Activated T-cell treated with anti-CD3 and anti-CD28 coated beads, Interleukin-2, amount 50 U/mL, for 24 hours (primary cell): Measurements from ENCODE around the gene TIMP4.
A peak's percentile ranks its signal among the peaks of the same experiment; 100 is the strongest.

Source experiments
- DNase-seq: peaks from one replicate; pipeline ENCODE4 v3.0.0-alpha.2; 2020
- H3K27ac Mint-ChIP-seq: 2 replicates; pipeline ENCODE4 v1.8.0; 2020; ENCODE audit warnings: mild to moderate bottlenecking, mixed read lengths
- H3K27me3 Mint-ChIP-seq: 2 replicates; pipeline ENCODE4 v1.8.0; 2020; ENCODE audit warnings: mixed read lengths
- H3K36me3 Mint-ChIP-seq: 2 replicates; pipeline ENCODE4 v1.8.0; 2020; ENCODE audit warnings: low read depth, mixed read lengths
- H3K4me1 Mint-ChIP-seq: 2 replicates; pipeline ENCODE4 v1.8.0; 2020; ENCODE audit warnings: low read depth, mixed read lengths
- H3K4me3 Mint-ChIP-seq: 2 replicates; pipeline ENCODE4 v1.8.0; 2020; ENCODE audit warnings: mild to moderate bottlenecking, moderate library complexity, mixed read lengths
- H3K9me3 Mint-ChIP-seq: 2 replicates; pipeline ENCODE4 v1.8.0; 2020; ENCODE audit warnings: mixed read lengths

The TIMP4 gene

GRCh38 chr3:12158387-12159226, at the start of gene TIMP4:
Gene TIMP4 (minus strand): TSS chr3:12158912. CDS start chr3:12158840, 72 bp downstream.
- H3K4me1 Mint-ChIP-seq, result peaks cover 9% of the 10 kb centered on the region
- H3K27ac Mint-ChIP-seq, result no peak within 1 kb of the TSS
- no peaks in the 10 kb centered on the region for H3K36me3 Mint-ChIP-seq
- H3K4me3 Mint-ChIP-seq, result no peak within 1 kb of the TSS
- H3K27me3 Mint-ChIP-seq, result peaks cover 26% of the 10 kb centered on the region
- no peaks in the 10 kb centered on the region for H3K9me3 Mint-ChIP-seq
- no peak for DNase-seq

GRCh38 chr3:12205171-12205570, 46.5 kb upstream of the TIMP4 start:
- Mint-ChIP-seq H3K9me3 (no peaks in the 10 kb centered on the region), H3K27me3 (peaks cover 28% of the 10 kb centered on the region), H3K4me1 (no peaks in the 10 kb centered on the region), H3K27ac (no peak overlapping the region), H3K4me3 (no peak overlapping the region), H3K36me3 (no peaks in the 10 kb centered on the region)
- DNase-seq, result no peak

- H3K9me3 Mint-ChIP-seq, result no peaks in the 10 kb centered on the region
- H3K27ac Mint-ChIP-seq, result no peak overlapping the region
- DNase-seq, result no peak
- H3K27me3 Mint-ChIP-seq, result peaks cover 23% of the 10 kb centered on the region
- no peak overlapping the region for H3K4me3 Mint-ChIP-seq
- H3K4me1 Mint-ChIP-seq, result peaks cover 18% of the 10 kb centered on the region
- H3K36me3 Mint-ChIP-seq, result no peaks in the 10 kb centered on the region
Measured at GRCh38 chr3:12201813-12202212, 43.1 kb upstream of the TIMP4 start.

- Mint-ChIP-seq H3K4me1 (peaks cover 48% of the 10 kb centered on the region), H3K9me3 (no peaks in the 10 kb centered on the region), H3K4me3 (no peak overlapping the region), H3K27ac (no peak overlapping the region), H3K27me3 (peaks cover 23% of the 10 kb centered on the region), H3K36me3 (no peaks in the 10 kb centered on the region)
- no peak for DNase-seq
Measured at GRCh38 chr3:12198301-12198700, 39.6 kb upstream of the TIMP4 start.

GRCh38 chr3:12197475-12197874, 38.8 kb upstream of the TIMP4 start:
- DNase-seq, result no peak
- Mint-ChIP-seq H3K4me1 (peaks cover 57% of the 10 kb centered on the region), H3K27me3 (peaks cover 16% of the 10 kb centered on the region), H3K27ac (peak overlapping the region; percentile 76), H3K36me3 (no peaks in the 10 kb centered on the region), H3K9me3 (no peaks in the 10 kb centered on the region), H3K4me3 (no peak overlapping the region)

GRCh38 chr3:12196684-12197083, 38.0 kb upstream of the TIMP4 start:
- Mint-ChIP-seq H3K4me3 (no peak overlapping the region), H3K27me3 (peaks cover 11% of the 10 kb centered on the region), H3K36me3 (no peaks in the 10 kb centered on the region), H3K27ac (peak overlapping the region; percentile 76), H3K4me1 (peaks cover 63% of the 10 kb centered on the region), H3K9me3 (no peaks in the 10 kb centered on the region)
- DNase-seq, result no peak

GRCh38 chr3:12195231-12195630, 36.5 kb upstream of the TIMP4 start:
- Mint-ChIP-seq H3K4me3 (no peak overlapping the region), H3K27me3 (peaks cover 2% of the 10 kb centered on the region), H3K27ac (peak overlapping the region; percentile 90), H3K36me3 (no peaks in the 10 kb centered on the region), H3K4me1 (peaks cover 70% of the 10 kb centered on the region), H3K9me3 (no peaks in the 10 kb centered on the region)
- no peak for DNase-seq

GRCh38 chr3:12194669-12195161, 36.0 kb upstream of the TIMP4 start:
- peak overlapping the region; percentile 90 for H3K27ac Mint-ChIP-seq
- no peaks in the 10 kb centered on the region for H3K36me3 Mint-ChIP-seq

GRCh38 chr3:12194209-12194608, 35.5 kb upstream of the TIMP4 start:
- peak overlapping the region; percentile 48 for H3K4me3 Mint-ChIP-seq

More at GRCh38 chr3:12194669-12195161, 36.0 kb upstream of the TIMP4 start:
- Mint-ChIP-seq H3K4me1 (peaks cover 72% of the 10 kb centered on the region), H3K4me3 (peak overlapping the region; percentile 48), H3K9me3 (no peaks in the 10 kb centered on the region), H3K27me3 (peaks cover 6% of the 10 kb centered on the region)
- DNase-seq, result peak; percentile 55

GRCh38 chr3:12193485-12194165, 34.9 kb upstream of the TIMP4 start:
- H3K27ac Mint-ChIP-seq, result peak overlapping the region; percentile 90
- H3K36me3 Mint-ChIP-seq, result no peaks in the 10 kb centered on the region
- DNase-seq, result peak; percentile 65
- peaks cover 6% of the 10 kb centered on the region for H3K27me3 Mint-ChIP-seq
- H3K4me3 Mint-ChIP-seq, result peak overlapping the region; percentile 48
- H3K4me1 Mint-ChIP-seq, result peaks cover 75% of the 10 kb centered on the region
- H3K9me3 Mint-ChIP-seq, result no peaks in the 10 kb centered on the region

More at GRCh38 chr3:12194209-12194608, 35.5 kb upstream of the TIMP4 start:
- Mint-ChIP-seq H3K27me3 (peaks cover 6% of the 10 kb centered on the region), H3K27ac (peak overlapping the region; percentile 90), H3K9me3 (no peaks in the 10 kb centered on the region), H3K36me3 (no peaks in the 10 kb centered on the region), H3K4me1 (peaks cover 72% of the 10 kb centered on the region)
- no peak for DNase-seq

GRCh38 chr3:12192655-12193484, 34.2 kb upstream of the TIMP4 start:
- Mint-ChIP-seq H3K9me3 (no peaks in the 10 kb centered on the region), H3K36me3 (no peaks in the 10 kb centered on the region), H3K27me3 (peaks cover 6% of the 10 kb centered on the region), H3K4me1 (peaks cover 78% of the 10 kb centered on the region), H3K4me3 (no peak overlapping the region), H3K27ac (peak overlapping the region; percentile 90)
- DNase-seq, result no peak

GRCh38 chr3:12192173-12192572, 33.5 kb upstream of the TIMP4 start:
- Mint-ChIP-seq H3K27ac (no peak overlapping the region), H3K4me3 (no peak overlapping the region), H3K36me3 (no peaks in the 10 kb centered on the region), H3K4me1 (peaks cover 79% of the 10 kb centered on the region), H3K9me3 (no peaks in the 10 kb centered on the region), H3K27me3 (peaks cover 6% of the 10 kb centered on the region)
- no peak for DNase-seq

- H3K4me3 Mint-ChIP-seq, result no peak overlapping the region
- H3K27ac Mint-ChIP-seq, result no peak overlapping the region
- no peak for DNase-seq
- peaks cover 79% of the 10 kb centered on the region for H3K4me1 Mint-ChIP-seq
- H3K27me3 Mint-ChIP-seq, result peaks cover 6% of the 10 kb centered on the region
- H3K36me3 Mint-ChIP-seq, result no peaks in the 10 kb centered on the region
- H3K9me3 Mint-ChIP-seq, result no peaks in the 10 kb centered on the region
Measured at GRCh38 chr3:12191559-12191958, 32.8 kb upstream of the TIMP4 start.

GRCh38 chr3:12190832-12191231, 32.1 kb upstream of the TIMP4 start:
- Mint-ChIP-seq H3K9me3 (no peaks in the 10 kb centered on the region), H3K27me3 (peaks cover 6% of the 10 kb centered on the region), H3K27ac (no peak overlapping the region), H3K4me1 (peaks cover 80% of the 10 kb centered on the region), H3K4me3 (no peak overlapping the region), H3K36me3 (no peaks in the 10 kb centered on the region)
- no peak for DNase-seq
